H1 (cell line): ENCODE results near the gene LILRB1. TPM values are rescaled to one million over a fixed set of nuclear protein-coding genes. Genes with fewer than 3 reads are reported as not detected.

Experiments used
- BRCA1 ChIP-seq: IDR thresholded peaks from 2 replicates; pipeline ENCODE4 v1.6.1; 2012; ENCODE audit warnings: low read depth, low read length, improper control_type of control experiment
- CEBPB ChIP-seq: IDR thresholded peaks from 2 replicates; pipeline ENCODE4 v1.6.1; 2012; ENCODE audit warnings: low read depth, low read length
- JUN ChIP-seq: IDR thresholded peaks from 2 replicates; pipeline ENCODE4 v1.6.1; 2011; ENCODE audit warnings: low read depth, mild to moderate bottlenecking, improper control_type of control experiment, low read length
- PHF8 ChIP-seq: fragments of 200-600 bp; sonication (generic); conservative IDR thresholded peaks from 2 replicates; pipeline ENCODE4 v1.7.1; 2012; ENCODE audit warnings: low read depth, mild to moderate bottlenecking, inconsistent platforms, low read length, moderate library complexity
- RAD21 ChIP-seq, 2 experiments: IDR thresholded peaks in 1 of 2; conservative IDR thresholded peaks in 1 of 2; 2 replicates each; pipeline ENCODE4 v1.6.1; 2011; ENCODE audit warnings: low read depth in 2 of 2, low read length in 2 of 2, improper control_type of control experiment in 1 of 2, inconsistent platforms in 1 of 2, mild to moderate bottlenecking in 1 of 2, moderate library complexity in 1 of 2
- RNF2 ChIP-seq: fragments of 200-900, 300-1000 bp; sonication (generic); IDR thresholded peaks from 2 replicates; pipeline ENCODE4 v1.7.1; 2016; ENCODE audit warnings: borderline replicate concordance, low read depth, mild to moderate bottlenecking, antibody characterized with exemption, low read length; ENCODE audit not compliant: poor library complexity, severe bottlenecking; ENCODE audit errors: missing control alignments
- SUZ12 ChIP-seq: fragments of 200-600 bp; sonication (generic); IDR thresholded peaks from 2 replicates; pipeline ENCODE4 v1.6.1; 2012; ENCODE audit warnings: mild to moderate bottlenecking, inconsistent platforms, low read length, moderate library complexity, mixed read lengths
- TBP ChIP-seq: IDR thresholded peaks from 2 replicates; pipeline ENCODE4 v1.6.1; 2011; ENCODE audit warnings: low read depth, low read length, improper control_type of control experiment
- polyA plus RNA-seq, 7 experiments: library from polyadenylated mRNA; depleted of rRNA in 3 of 7; stranded (reverse) in 5 of 7; unstranded in 2 of 7; fragments of >200 nt in 5 of 7; fragments of 200-250 nt in 2 of 7; gene quantifications; 1 replicate in 5 of 7; 2 replicates in 1 of 7; 4 replicates in 1 of 7; pipeline versions ENCODE4 v1.2.1 to v1.2.3, GENCODE V29; 2011 to 2013; ENCODE audit warnings: missing spikeins in 2 of 7, mixed read lengths in 2 of 7
- total RNA-seq: library from RNA; stranded (reverse); fragmentation: NEBNext Ultra II Directional; extraction: Animal tissue kit (Norgen Biotek cat#: 25700); gene quantifications from 2 replicates; pipeline ENCODE4 v1.2.1, GENCODE V29; 2021
- TF ChIP-seq, protein P1 (sequence below): IDR thresholded peaks from 2 replicates; pipeline ENCODE4 v1.6.1; 2011; ENCODE audit warnings: low read depth, mild to moderate bottlenecking, low read length; ENCODE audit not compliant: insufficient read depth
- TF ChIP-seq, protein P2 (sequence below): fragments of 300-600 bp; sonication (generic); IDR thresholded peaks from 2 replicates; pipeline ENCODE4 v1.7.1; 2012; ENCODE audit warnings: low read length, moderate library complexity, mild to moderate bottlenecking, inconsistent platforms; ENCODE audit not compliant: insufficient replicate concordance

The LILRB1 gene
- total and polyA plus RNA-seq, 2 of the 8 experiments (the other 6 are each of a cell fraction or from before 2014, with no cell fraction given) = not detected

DNA sequence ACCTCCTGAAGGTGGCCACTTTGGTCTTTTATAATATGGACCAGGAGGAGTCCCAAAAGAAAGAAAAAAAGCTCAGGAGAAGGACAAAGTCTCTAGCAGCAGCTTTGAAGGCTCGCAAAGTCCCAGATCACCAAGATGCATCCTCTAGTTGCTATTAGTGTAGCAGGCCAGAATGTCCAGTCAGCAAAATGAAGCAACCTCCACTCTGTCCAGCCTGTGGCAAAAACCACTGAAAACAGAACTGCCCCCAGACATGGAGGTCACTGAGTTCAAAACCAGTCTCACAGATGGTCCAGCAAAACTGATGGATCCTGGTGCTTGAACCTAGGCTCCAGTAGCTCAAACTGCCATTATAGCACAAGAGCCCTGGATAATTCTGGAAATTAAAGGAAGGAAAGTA, 42.9 kb downstream of the LILRB1 start (continued):
- TF ChIP-seq RNF2 (no peak), PHF8 (no peak), RAD21 (IDR thresholded peaks at IDR 0.05 in 1 of 2, conservative IDR thresholded peaks at IDR 0.05 in 1 of 2; ENCODE audit: low read depth in 2 of 2, low read length in 2 of 2) (no peak), SUZ12 (no peak), BRCA1 (no peak), TBP (no peak), CEBPB (no peak), JUN (no peak)
- TF ChIP-seq, protein P1, sequence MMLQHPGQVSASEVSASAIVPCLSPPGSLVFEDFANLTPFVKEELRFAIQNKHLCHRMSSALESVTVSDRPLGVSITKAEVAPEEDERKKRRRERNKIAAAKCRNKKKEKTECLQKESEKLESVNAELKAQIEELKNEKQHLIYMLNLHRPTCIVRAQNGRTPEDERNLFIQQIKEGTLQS = no peak
- TF ChIP-seq, protein P2, sequence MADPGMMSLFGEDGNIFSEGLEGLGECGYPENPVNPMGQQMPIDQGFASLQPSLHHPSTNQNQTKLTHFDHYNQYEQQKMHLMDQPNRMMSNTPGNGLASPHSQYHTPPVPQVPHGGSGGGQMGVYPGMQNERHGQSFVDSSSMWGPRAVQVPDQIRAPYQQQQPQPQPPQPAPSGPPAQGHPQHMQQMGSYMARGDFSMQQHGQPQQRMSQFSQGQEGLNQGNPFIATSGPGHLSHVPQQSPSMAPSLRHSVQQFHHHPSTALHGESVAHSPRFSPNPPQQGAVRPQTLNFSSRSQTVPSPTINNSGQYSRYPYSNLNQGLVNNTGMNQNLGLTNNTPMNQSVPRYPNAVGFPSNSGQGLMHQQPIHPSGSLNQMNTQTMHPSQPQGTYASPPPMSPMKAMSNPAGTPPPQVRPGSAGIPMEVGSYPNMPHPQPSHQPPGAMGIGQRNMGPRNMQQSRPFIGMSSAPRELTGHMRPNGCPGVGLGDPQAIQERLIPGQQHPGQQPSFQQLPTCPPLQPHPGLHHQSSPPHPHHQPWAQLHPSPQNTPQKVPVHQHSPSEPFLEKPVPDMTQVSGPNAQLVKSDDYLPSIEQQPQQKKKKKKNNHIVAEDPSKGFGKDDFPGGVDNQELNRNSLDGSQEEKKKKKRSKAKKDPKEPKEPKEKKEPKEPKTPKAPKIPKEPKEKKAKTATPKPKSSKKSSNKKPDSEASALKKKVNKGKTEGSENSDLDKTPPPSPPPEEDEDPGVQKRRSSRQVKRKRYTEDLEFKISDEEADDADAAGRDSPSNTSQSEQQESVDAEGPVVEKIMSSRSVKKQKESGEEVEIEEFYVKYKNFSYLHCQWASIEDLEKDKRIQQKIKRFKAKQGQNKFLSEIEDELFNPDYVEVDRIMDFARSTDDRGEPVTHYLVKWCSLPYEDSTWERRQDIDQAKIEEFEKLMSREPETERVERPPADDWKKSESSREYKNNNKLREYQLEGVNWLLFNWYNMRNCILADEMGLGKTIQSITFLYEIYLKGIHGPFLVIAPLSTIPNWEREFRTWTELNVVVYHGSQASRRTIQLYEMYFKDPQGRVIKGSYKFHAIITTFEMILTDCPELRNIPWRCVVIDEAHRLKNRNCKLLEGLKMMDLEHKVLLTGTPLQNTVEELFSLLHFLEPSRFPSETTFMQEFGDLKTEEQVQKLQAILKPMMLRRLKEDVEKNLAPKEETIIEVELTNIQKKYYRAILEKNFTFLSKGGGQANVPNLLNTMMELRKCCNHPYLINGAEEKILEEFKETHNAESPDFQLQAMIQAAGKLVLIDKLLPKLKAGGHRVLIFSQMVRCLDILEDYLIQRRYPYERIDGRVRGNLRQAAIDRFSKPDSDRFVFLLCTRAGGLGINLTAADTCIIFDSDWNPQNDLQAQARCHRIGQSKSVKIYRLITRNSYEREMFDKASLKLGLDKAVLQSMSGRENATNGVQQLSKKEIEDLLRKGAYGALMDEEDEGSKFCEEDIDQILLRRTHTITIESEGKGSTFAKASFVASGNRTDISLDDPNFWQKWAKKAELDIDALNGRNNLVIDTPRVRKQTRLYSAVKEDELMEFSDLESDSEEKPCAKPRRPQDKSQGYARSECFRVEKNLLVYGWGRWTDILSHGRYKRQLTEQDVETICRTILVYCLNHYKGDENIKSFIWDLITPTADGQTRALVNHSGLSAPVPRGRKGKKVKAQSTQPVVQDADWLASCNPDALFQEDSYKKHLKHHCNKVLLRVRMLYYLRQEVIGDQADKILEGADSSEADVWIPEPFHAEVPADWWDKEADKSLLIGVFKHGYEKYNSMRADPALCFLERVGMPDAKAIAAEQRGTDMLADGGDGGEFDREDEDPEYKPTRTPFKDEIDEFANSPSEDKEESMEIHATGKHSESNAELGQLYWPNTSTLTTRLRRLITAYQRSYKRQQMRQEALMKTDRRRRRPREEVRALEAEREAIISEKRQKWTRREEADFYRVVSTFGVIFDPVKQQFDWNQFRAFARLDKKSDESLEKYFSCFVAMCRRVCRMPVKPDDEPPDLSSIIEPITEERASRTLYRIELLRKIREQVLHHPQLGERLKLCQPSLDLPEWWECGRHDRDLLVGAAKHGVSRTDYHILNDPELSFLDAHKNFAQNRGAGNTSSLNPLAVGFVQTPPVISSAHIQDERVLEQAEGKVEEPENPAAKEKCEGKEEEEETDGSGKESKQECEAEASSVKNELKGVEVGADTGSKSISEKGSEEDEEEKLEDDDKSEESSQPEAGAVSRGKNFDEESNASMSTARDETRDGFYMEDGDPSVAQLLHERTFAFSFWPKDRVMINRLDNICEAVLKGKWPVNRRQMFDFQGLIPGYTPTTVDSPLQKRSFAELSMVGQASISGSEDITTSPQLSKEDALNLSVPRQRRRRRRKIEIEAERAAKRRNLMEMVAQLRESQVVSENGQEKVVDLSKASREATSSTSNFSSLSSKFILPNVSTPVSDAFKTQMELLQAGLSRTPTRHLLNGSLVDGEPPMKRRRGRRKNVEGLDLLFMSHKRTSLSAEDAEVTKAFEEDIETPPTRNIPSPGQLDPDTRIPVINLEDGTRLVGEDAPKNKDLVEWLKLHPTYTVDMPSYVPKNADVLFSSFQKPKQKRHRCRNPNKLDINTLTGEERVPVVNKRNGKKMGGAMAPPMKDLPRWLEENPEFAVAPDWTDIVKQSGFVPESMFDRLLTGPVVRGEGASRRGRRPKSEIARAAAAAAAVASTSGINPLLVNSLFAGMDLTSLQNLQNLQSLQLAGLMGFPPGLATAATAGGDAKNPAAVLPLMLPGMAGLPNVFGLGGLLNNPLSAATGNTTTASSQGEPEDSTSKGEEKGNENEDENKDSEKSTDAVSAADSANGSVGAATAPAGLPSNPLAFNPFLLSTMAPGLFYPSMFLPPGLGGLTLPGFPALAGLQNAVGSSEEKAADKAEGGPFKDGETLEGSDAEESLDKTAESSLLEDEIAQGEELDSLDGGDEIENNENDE = no peak
